Hepatocyte (in vitro differentiated cells): ENCODE data around the gene METTL23.

Experiments
- CTCF ChIP-seq: fragments of 200-600 bp; sonication (generic); IDR thresholded peaks from 2 replicates; pipeline ENCODE4 v1.5.1; 2016; ENCODE audit warnings: antibody characterized with exemption, mild to moderate bottlenecking; ENCODE audit not compliant: poor library complexity
- EZH2 ChIP-seq: fragments of 200-600 bp; sonication (generic); IDR thresholded peaks from 2 replicates; pipeline ENCODE4 v1.6.1; 2016; ENCODE audit warnings: antibody characterized with exemption, mild to moderate bottlenecking, borderline replicate concordance
- EZH2phosphoT487 ChIP-seq: fragments of 200-600 bp; sonication (generic); IDR thresholded peaks from one replicate; pipeline ENCODE4 v1.6.1; 2018; ENCODE audit warnings: antibody characterized with exemption, mild to moderate bottlenecking, low read depth, moderate library complexity; ENCODE audit not compliant: unreplicated experiment, severe bottlenecking

GRCh38 chr17:76721463-76721862 lies 5.2 kb upstream of the METTL23 start:
- TF ChIP-seq CTCF (no peak), EZH2phosphoT487 (no peak), EZH2 (no peak)
